Stimulated activated CD4-positive, alpha-beta T cell treated with anti-CD3 and anti-CD28 coated beads, TNF-alpha, amount 100 ng/mL, for 4 hours (primary cell): Measurements from ENCODE around the gene IRF7.

ENCODE experiments used
- DNase-seq, 3 experiments: peaks; one replicate each; pipeline ENCODE4 v3.0.0-alpha.2; 2020; ENCODE audit warnings: low read depth in 3 of 3

IRF7 gene

DNA sequence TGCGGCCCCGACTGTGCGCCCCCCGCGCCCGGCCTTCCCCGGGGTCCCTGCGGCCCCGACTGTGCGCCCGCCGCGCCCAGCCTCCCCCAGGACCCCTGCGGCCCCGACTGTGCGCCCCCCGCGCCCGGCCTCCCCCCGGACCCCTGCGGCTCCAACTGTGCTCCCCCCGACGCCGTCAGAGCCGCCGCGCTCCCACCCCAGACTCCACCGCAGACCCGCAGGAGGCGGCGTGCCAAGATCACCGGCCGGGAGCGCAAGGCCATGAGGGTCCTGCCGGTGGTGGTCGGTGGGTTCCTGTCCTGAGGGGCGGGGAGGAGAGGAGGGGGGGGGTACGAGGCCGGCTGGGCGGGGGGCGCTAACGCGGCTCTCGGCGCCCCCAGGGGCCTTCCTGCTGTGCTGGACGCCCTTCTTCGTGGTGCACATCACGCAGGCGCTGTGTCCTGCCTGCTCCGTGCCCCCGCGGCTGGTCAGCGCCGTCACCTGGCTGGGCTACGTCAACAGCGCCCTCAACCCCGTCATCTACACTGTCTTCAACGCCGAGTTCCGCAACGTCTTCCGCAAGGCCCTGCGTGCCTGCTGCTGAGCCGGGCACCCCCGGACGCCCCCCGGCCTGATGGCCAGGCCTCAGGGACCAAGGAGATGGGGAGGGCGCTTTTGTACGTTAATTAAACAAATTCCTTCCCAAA lies 24.4 kb upstream of the IRF7 start:
- DNase-seq = no peak

DNA sequence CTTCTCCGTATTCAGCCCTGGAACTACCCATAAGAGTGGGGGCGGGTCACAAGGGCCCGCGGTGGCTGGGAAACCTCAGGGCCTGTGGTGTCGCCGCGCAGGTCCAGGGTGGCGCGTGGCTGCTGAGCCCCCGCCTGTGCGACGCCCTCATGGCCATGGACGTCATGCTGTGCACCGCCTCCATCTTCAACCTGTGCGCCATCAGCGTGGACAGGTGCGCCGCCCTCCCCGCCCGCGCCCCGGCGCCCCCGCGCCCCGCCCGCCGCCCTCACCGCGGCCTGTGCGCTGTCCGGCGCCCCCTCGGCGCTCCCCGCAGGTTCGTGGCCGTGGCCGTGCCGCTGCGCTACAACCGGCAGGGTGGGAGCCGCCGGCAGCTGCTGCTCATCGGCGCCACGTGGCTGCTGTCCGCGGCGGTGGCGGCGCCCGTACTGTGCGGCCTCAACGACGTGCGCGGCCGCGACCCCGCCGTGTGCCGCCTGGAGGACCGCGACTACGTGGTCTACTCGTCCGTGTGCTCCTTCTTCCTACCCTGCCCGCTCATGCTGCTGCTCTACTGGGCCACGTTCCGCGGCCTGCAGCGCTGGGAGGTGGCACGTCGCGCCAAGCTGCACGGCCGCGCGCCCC lies 23.7 kb upstream of the IRF7 start:
- no peak for DNase-seq

DNA sequence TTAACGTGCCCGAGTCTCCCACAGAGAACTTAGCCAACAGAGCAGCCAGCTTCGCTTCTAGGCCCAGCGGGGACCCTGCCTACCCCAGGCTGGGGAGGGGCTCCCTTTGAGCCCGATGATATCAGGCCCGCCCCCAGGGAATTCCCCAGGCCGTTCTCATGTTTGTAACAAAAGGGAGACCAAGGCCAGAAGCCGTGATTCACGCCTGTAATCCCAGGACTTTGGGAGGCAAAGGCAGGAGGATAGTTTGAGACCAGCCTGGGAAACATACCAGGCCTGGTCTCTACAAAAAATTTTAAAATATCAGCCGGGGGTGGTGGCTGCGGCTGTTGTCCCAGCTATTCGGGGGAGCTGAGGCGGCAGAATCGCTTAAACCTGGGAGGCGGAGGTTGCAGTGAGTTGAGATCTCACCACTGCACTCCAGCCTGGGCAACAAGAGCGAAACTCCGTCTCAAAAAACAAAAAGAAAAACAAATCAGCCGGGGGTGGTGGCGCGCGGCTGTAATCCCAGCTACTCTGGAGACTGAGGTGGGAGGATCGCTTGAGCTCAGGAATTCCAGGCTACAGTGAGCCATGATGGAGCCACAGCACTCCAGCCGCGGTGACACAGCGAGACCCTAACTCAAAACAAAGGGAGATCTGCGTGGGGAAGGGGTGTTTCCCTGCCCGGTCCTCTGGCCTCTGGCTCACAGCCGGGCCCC lies 23.0 kb upstream of the IRF7 start:
- no peak for DNase-seq

DNA sequence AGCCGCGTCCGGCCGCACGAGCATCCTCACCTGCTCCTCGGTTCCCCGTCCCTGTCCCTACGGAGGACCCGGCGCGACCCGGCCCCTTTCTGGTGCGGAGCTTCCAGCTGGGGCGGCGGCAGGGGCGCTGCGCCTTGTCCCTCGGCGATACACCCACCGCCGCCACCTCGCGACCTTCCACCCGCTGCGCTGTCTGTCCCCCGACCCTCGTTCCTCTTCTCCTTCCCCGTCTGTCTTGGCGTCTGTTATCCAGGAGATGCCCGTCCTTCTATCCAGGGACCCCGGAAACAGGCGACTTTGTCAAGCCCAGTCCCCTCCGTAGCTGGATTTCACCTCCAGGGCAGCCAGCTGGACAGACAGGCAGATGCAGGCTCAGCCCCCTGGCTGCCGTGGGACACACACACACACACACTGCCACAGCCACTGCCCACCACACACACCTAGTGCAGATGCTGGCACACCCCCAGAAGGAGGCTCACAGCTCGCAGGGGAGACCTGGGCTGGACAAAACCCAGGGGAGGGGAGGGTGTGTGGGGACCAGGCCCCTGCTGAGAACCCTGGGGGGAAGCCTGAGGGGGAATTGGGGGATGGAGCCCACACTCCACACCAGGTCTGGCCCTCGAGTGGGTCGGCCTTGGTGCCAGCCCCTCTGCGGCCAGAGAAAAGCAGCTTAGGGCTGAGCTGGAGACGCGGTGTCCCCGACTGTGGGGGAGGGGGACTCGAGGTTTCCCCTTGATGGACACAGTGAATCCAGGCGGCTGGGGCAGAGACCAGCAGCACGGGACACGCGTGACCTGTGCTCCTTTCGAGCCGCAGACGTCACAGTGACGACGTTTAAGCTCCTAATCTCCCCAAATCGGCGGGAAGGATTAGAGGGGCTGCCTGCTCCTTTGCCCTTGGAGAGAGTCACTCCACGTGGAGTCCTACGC lies 22.1 kb upstream of the IRF7 start:
- no peak for DNase-seq

DNA sequence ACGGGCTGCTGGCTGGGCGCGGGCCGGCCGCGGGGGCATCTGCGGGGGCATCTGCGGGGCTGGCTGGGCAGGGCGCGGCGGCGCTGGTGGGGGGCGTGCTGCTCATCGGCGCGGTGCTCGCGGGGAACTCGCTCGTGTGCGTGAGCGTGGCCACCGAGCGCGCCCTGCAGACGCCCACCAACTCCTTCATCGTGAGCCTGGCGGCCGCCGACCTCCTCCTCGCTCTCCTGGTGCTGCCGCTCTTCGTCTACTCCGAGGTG lies 21.5 kb upstream of the IRF7 start:
- DNase-seq = no peak

DNA sequence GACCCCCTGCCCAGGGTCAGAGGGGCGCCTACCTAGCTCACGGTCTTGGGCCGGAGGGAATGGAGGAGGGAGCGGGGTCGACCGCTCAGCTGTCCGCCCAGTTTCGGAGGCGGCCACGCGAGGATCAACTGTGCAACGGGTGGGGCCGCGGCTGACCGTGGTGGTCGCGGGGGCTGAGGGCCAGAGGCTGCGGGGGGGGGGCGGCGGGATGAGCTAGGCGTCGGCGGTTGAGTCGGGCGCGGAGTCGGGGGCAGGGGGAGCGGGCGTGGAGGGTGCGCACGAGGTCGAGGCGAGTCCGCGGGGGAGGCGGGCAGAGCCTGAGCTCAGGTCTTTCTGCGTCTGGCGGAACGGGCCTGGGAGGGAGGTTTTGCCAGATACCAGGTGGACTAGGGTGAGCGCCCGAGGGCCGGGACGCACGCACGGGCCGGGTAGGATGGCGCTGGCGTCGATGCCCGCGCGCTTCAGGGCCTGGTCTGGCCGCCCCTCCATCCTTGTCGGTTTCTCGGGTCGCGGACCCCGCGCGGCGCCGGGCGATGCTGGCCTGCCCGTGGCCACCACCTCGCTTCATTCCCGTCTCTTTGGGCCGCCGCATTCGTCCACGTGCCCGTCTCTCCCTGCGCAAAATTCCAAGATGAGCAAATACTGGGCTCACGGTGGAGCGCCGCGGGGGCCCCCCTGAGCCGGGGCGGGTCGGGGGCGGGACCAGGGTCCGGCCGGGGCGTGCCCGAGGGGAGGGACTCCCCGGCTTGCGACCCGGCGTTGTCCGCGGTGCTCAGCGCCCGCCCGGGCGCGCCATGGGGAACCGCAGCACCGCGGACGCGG lies 21.0 kb upstream of the IRF7 start, which contains the start of gene DRD4:
DRD4 (plus strand) TSS at position 759 of the 822 bp plus-strand sequence; CDS start at position 795, 36 bp downstream.
- no peak for DNase-seq

DNA sequence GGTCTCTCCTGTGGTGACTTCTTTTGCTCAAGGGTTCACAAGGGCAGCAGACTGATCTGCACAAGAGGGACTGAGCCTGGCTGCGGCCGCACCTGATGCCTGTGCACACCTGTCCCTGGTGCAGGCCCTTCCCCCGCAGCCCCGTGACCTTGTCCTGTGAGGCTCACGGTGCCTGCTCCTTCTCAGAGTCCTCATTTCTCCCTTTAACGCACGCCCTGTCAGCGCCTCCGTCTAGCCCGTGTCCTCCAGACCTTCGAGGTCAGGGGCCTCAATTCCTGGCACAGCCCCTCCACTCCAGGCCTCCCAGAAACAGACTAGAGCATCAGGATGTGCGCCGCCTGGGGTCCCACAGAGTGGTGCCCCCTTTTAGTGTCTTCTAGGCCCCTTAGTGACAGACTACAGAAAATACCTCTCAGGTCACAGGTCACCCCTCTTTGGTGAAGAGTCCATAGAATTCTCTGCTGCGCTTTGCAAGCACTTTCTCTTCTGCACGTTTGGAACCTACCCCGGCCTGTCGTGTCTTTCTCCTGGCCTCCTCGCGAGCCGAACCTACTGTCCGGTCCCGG lies 20.3 kb upstream of the IRF7 start:
- no peak for DNase-seq

DNA sequence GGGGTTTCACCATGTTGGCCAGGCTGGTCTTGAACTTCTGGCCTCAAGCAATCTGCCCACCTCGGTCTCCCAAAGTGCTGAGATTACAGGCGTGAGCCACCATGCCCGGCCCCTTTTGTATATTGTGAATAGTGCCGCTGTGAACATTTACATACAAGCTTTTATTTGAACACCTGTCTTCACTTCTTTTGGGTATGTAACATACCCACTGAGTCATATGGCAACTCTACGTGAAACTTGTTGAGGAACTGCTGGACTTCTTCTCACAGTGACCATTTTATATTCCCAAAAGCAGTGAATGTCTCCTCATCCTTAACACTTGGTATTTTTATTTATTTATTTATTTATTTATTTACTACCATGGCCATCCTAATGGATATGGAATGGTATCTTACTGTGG lies 15.1 kb upstream of the IRF7 start:
- DNase-seq = no peak

DNA sequence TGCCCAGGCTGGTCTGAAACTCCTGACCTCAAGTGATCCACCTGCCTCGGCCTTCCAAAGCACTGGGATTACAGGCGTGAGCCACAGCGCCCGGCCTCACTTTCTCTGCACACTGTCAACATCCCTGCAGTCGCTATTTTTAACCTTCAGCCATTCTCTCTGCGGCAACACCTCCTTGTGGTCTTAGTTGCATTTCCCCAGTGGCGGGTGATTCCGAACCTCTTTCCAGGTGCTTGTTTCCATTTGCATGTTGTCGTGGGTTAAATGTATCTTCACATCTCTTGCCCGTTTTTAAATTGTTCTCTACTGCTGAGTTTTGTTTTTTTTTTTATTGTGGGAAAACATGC lies 13.5 kb upstream of the IRF7 start:
- no peak for DNase-seq

DNA sequence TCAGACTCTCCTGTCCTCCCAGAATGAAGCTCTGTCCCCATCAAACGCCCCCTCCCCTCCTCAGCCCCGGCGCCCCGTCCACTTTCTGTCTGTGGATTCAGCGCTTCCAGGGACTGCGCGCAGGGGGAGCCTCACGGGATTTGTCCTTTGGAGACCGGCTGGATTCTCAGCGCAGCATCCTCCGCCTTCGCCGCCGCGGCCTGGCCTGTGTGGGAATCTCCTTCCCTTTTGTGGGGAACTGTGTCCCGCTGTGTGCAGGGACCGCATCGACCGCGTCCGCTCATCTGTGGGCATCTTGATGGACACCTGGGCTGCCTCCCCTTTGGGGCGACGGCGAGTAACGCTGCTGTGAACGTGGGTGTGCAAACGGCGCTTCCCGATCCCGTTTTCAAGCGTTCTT lies 12.3 kb upstream of the IRF7 start:
- no peak for DNase-seq

DNA sequence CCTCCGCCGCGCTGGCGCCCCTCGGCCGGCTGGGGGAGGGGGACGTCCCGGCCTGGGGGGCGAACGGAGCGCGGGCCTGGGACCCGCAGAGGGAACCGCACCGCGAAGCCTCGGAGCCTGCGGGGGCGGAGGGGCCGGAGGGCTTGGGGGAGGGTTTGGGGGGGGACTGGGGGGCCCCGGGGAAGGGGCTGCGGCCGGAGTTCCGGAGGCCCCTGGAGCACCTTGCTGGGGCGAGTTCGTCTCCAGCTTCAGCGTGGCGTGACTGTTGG lies 11.5 kb upstream of the IRF7 start:
- no peak for DNase-seq

DNA sequence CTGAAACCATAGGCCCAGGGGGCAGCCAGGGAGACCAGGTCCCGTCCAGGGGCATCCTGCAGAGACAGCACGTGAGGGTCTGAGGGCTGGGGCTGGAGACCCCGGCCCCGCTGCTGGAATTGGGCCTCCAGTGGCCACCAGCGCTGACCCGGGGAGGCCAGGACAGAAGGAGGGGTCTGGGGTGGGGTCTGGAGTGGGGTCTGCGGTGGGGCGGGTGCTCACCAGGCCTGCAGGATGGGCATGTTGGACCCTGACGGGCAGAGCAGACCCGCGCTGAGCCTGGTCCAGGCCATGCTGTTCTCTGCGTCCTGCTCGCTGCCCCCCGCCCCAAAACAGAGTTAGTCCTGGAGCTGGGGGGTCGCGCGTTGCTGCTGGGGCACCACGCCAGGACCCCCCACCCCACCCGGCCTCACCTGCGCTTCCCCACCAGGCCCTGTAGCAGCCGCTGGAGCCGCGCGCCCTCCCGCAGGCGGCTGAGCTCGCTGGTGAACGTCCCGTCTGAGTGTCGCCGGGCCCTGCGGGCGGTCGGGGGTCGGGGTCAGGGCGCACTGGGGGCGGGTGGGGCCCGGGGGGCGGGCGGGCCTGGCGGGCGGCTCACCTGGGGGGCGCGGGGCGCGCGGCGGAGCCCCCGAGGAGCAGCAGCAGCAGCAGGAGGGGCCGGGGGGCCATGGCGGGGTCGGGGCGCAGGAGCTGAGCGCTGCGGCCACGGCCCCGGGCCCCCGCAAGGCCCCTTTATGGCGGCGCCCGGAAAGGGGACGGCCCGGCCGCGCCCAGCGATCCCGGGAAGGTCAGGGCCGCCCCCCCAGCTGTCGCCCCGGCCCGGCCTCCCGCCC lies 10.9 kb upstream of the IRF7 start, which contains the start of gene SCT:
SCT (minus strand) TSS at position 707 of the 833 bp plus-strand sequence; CDS start at position 669, 38 bp downstream.
- DNase-seq = no peak

DNA sequence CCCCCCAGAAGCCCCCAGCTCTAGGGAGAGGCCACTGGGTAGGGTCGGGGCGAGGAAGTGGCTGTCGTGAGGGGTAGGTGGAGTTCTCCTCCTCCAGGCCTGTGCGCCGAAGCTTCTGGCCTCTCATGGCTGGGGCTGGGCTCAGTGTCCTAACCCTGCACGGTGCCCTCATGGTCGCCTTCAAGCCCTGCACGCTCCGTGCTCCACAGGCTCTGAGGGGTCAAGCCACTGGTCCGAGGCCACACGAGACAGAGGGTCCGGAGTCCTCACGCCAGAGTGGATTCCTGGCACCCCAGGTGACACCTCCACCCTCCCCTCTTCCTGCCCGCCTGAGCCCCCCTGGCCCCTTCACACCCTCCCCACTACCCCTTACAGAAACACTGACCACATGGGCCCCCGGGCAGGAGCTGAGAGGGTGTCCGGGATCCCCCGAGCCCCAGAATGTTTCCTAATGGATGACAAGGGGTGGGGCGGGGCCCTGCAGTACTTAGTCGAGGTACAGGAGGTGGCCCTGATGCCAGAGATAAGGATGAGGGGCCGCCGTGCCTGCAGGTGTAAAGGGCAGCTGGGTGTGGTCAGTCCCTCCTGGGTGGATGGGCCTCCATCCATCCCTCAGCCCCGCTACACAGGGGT lies 10.0 kb upstream of the IRF7 start:
- DNase-seq = no peak

DNA sequence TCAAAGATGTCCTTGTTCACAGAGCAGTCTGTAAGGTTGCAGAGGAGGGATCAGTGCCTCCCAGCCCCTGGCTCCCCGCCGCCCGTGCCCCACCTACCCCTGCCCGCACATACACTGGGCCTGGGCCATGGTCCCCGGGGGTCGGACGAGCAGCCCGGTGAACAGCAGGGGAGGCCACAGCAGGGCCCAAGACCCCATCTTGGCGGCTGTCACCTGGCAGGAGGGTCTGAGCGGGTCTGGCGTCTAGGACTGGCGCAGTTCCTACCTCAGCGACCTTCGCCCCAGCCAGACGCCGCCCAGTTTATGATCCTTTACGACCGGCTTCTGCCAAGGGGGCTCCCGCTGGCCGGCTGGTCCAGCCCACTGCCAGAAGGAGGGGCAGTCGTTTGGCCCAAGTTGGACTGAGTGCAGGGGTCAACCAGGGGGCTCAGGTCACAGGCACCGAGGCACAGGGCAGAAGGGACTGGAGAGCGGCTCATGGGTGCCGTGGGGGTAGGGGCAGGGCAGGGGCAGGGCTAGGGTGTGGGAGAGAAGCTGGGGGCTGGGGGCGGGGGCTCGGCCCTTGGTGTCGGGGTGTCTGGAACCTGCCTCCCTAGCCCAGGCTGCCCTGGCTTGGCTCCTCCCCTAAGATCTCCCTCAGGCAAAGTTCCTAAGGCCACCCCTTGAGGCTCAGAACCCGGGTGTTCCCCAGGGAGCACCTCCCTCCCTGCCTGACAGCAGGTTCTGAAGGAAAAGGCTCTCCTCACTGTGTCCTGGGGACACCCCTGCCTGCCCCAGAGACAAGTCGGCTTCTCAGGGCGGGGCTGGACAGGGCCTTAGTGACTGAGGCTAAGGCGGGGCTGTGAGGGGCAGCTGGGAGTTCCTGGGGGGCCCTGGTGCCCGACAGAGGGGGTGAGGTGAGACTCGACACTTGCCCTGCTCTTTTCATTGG lies 9.2 kb upstream of the IRF7 start, which contains the start of gene CDHR5:
CDHR5 (minus strand) TSS at position 251 of the 931 bp plus-strand sequence; CDS start at position 198, 53 bp downstream.
- DNase-seq = no peak

DNA sequence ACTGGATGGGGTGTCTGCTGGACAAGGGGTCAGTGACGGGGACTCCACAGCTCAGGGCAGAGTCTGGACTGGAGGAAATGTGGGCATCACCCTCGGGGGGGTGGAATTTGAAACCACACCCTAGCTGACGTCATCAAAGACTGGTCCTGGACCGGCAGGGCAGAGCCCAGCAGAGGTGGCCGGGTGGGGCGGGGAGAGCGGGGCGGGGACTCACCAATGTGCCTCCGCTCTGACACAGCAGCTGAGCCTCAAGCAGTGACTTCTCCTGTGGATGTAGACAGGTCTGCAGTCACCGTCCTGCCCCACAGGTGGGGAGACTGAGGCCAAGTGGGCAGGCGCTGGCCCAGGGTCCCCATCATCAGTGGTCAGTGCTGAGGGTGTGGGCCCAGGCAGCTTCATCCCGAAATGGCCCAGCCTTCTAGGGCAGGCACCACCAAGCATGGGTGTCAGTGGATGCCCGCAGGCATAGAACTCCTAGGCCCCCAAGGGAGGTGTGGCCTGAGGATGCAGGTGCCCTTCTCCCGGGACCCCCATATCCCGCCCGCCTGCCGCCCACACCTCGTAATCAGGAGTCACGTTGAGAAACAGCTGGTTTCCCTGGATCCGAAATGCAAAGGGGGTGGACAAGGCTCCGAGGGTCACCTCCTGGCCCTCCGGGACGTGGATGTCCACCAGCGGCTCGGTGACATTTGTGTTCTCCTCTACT lies 8.4 kb upstream of the IRF7 start:
- DNase-seq = no peak

DNA sequence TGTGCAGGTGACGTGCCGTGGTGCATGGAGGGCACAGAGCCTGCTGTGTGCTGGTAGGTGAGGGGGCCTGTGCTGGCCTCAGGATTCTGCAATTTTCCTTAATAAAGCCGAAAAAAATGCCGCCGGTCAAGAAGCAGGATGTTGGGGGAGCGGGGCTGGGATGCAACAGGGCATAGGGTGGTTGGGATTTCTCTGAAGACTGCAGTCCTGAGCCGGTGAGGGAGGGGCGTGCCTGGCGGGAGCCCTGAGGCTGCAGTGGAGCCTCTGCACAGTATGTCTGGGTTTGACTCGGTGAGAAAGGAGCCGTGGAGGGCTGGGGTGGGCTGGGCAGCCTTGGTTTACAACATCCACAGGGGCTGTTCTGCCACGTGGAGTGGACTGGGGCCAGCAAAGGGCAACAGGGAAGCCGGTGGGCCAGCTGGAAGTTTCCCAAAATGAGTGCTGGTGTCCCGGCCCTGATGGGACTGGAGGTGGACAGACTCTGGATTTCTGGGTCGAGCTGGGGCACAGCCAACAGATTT lies 7.7 kb upstream of the IRF7 start:
- DNase-seq = no peak

DNA sequence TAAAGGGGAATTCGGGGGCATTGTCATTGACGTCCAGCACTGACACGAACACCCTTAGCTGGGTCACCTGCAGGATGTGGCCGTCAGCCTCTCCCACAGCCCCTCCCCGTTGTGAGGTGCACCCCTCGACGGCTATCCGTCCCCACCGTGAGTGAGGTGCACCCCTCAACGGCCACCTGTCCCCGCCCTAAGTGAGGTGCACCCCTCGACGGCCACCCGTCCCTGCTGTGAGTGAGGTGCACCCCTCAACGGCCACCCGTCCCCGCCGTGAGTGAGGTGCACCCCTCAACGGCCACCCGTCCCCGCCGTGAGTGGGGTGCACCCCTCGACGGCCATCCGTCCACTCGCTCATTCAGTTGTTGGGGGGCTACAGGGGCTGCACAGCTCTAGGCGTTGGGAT lies 6.1 kb upstream of the IRF7 start:
- no peak for DNase-seq
